Aorta (tissue), 5 donors: ENCODE measurements around the gene TBL1XR1. TPM values are rescaled to one million over a fixed set of nuclear protein-coding genes. Genes with fewer than 3 reads are reported as not detected.

Experiments
- ATAC-seq: fragments of 200-7000 bp; cut with Tn5 transposase; one replicate; pipeline ENCODE4 v1.9.1; 2022; ENCODE audit warnings: moderate library complexity; ENCODE audit not compliant: low FRiP score
- DNase-seq, 2 donors: peaks; one replicate each; pipeline ENCODE4 v3.0.0-alpha.2; 2020
- H3K27ac ChIP-seq, 2 donors: one replicate each; pipeline ENCODE4 v1.5.1; 2013; ENCODE audit warnings: low read length in 2 of 2, mild to moderate bottlenecking in 2 of 2, moderate library complexity in 2 of 2, control low read depth in 1 of 2, inconsistent platforms in 1 of 2, low read depth in 1 of 2
- H3K27me3 ChIP-seq, 2 donors: one replicate each; pipeline ENCODE4 v1.6.1; 2013; ENCODE audit warnings: control low read depth in 1 of 2, low read length in 1 of 2, mild to moderate bottlenecking in 1 of 2, moderate library complexity in 1 of 2; ENCODE audit not compliant: insufficient read depth in 2 of 2, control insufficient read depth in 1 of 2
- H3K36me3 ChIP-seq, 2 donors: one replicate each; pipeline ENCODE4 v1.6.1; 2013; ENCODE audit warnings: control low read depth in 1 of 2, low read length in 1 of 2, mild to moderate bottlenecking in 1 of 2; ENCODE audit not compliant: insufficient read depth in 2 of 2, control insufficient read depth in 1 of 2
- H3K4me1 ChIP-seq, 2 donors: one replicate each; pipeline ENCODE4 v1.6.1; 2013; ENCODE audit warnings: low read length in 2 of 2, control low read depth in 1 of 2, mild to moderate bottlenecking in 1 of 2, moderate library complexity in 1 of 2; ENCODE audit not compliant: insufficient read depth in 2 of 2, control insufficient read depth in 1 of 2
- H3K4me3 ChIP-seq, 2 donors: one replicate each; pipeline ENCODE4 v1.5.1; 2013; ENCODE audit warnings: low read length in 2 of 2, control low read depth in 1 of 2, mild to moderate bottlenecking in 1 of 2
- H3K9me3 ChIP-seq: one replicate; pipeline ENCODE4 v1.6.1; 2013; ENCODE audit warnings: mild to moderate bottlenecking, low read length; ENCODE audit not compliant: control insufficient read depth
- WGBS, 2 donors: extraction: QIAGEN DNeasy Blood & Tissue Kit; methylation state at CpG; one replicate each; pipeline ENCODE4 v1.1.7; 2013; 5-methylcytosine and 5-hydroxymethylcytosine counted together
- intact Hi-C, 2 donors: fragments of 100-400 bp; cut with DNase I; formaldehyde crosslinking; loops; one replicate each; pipeline versions ENCODE4 v1.14.2 to v1.15.0; 2022
- polyA plus RNA-seq, 2 donors: library from polyadenylated mRNA; stranded (reverse); fragments of 200-250 nt; gene quantifications; one replicate each; pipeline ENCODE4 v1.2.3, GENCODE V29; 2013
- total RNA-seq, 2 donors: library from RNA; stranded (reverse); fragmentation: NEBNext Ultra II Directional; extraction: Animal tissue kit (Norgen Biotek cat#: 25700); gene quantifications; one replicate each; pipeline ENCODE4 v1.2.1, GENCODE V29; 2021
- donor health status: healthy with polysubstance abuse.
- donor health status: Bipolar disorder and iron deficiency.
- donor health status: DM: no; HTN: no; CAD: no.
- donor health status: DM: no; HTN: no; CAD: no.
- donor health status: DM: yes; HTN: yes; CAD: no.

TBL1XR1 gene
- total and polyA plus RNA-seq, 4 donors, result 19.0 to 200 (median 81.4) TPM

- no peak for DNase-seq
- WGBS, 2 donors, result 87 to 88% methylated on average over 2 of the region's 2 CpGs
- Histone ChIP-seq H3K27ac (no peak overlapping the region), H3K27me3 (no peaks in the 10 kb centered on the region), H3K4me3 (no peak overlapping the region), H3K9me3 (no peaks in the 10 kb centered on the region), H3K36me3 (no peaks in the 10 kb centered on the region), H3K4me1 (peaks cover 3 to 14% of the 10 kb centered on the region in 2 donors)
- intact Hi-C loops, result loop anchor here in 1 of 2 donors (10.0 kb wide), 1 partner anchor 71 kb away; the partner anchor contains the start of gene TBL1XR1
- no peak for ATAC-seq
These were observed 73.5 kb downstream of the TBL1XR1 start for GRCh38 chr3:177123822-177124221.

DNA sequence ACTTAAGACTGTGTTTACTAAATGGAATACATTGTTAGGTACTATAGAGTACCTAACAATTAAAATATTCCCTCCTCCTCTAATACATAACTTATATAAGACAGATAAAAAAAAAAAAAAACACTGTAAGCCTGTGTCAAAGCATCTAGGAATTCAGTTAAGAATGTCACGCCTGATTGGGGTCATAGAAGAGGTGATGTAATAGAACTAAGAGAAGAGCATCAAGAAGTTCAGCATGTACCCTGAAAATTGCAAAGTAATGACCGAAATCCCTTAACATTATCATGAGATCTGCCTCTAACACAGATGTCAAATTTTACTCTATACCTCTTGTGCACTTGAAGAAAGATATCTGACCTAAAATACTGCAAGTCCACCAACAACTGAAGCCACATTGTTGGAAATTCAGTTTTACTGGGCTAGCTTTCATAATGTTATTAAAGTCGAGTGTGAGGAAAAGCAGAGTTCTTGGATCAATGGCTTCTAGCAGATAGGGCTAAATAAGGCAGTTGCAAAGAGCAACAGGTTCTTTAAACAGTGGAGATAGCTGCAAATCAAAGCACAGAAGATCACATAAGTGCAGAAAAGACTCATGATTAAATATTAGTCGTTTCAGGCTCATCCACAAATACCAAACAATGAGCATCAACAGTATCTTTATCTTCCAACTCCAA lies 75.0 kb downstream of the TBL1XR1 start:
- Histone ChIP-seq H3K27me3 (no peaks in the 10 kb centered on the region), H3K27ac (no peak overlapping the region), H3K9me3 (no peaks in the 10 kb centered on the region), H3K4me3 (no peak overlapping the region), H3K4me1 (peaks cover 4 to 18% of the 10 kb centered on the region in 2 donors), H3K36me3 (no peaks in the 10 kb centered on the region)
- no peak for DNase-seq
- WGBS, 2 donors, result 76 to 85% methylated on average over 4 of the region's 4 CpGs
- no peak for ATAC-seq
- intact Hi-C loops, result loop anchor here in 1 of 2 donors (10.0 kb wide), 1 partner anchor 72 kb away; the partner anchor contains the start of gene TBL1XR1

- Histone ChIP-seq H3K27ac (no peak overlapping the region), H3K36me3 (no peaks in the 10 kb centered on the region), H3K9me3 (no peaks in the 10 kb centered on the region), H3K4me1 (peaks cover 8 to 19% of the 10 kb centered on the region in 2 donors), H3K27me3 (no peaks in the 10 kb centered on the region), H3K4me3 (no peak overlapping the region)
- WGBS, 2 donors, result 77 to 94% methylated on average over 3 of the region's 3 CpGs
- ATAC-seq (no peak), DNase-seq (no peak)
- intact Hi-C loops, result loop anchor here in 1 of 2 donors (10.0 kb wide), 1 partner anchor 75 kb away; the partner anchor contains the start of gene TBL1XR1
These were observed 77.5 kb downstream of the TBL1XR1 start for GRCh38 chr3:177119829-177120228.

GRCh38 chr3:177114253-177114652 lies 83.0 kb downstream of the TBL1XR1 start:
- Histone ChIP-seq H3K36me3 (no peaks in the 10 kb centered on the region), H3K27ac (no peak overlapping the region), H3K4me3 (no peak overlapping the region), H3K27me3 (no peaks in the 10 kb centered on the region), H3K4me1 (peaks cover 7 to 10% of the 10 kb centered on the region in 2 donors), H3K9me3 (no peaks in the 10 kb centered on the region)
- intact Hi-C loops, result no loop called here
- DNase-seq (no peak), ATAC-seq (no peak)
- 62 to 64% methylated on average over 3 of the region's 3 CpGs for WGBS, 2 donors

DNA sequence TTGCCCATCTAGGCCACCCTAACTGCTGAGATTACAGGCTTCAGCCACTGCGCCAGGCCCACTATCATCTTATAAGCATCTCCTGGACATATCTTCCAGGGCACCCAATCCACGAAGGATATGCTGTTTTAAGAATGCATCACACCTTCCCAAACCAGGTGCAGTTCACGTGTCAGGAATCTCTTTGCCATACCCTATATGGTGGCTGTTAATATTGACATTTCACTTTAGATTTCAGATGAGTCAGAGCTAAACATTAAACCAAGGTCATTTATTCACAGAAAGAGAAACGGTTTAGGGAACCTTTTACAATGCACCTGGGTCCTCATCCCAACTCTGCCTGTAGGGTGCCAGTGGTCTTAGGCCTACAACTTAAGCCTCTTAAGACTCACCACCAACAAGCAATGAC lies 85.7 kb downstream of the TBL1XR1 start:
- no peak for DNase-seq
- no peaks in the 10 kb centered on the region for H3K36me3 ChIP-seq
- H3K9me3 ChIP-seq, result no peaks in the 10 kb centered on the region
- WGBS, 2 donors, result 89 to 91% methylated on average over 4 of the region's 4 CpGs
- H3K4me3 ChIP-seq, result no peak overlapping the region
- intact Hi-C loops, result no loop called here
- ATAC-seq, result no peak
- H3K27ac ChIP-seq, result no peak overlapping the region
- no peaks in the 10 kb centered on the region for H3K27me3 ChIP-seq
- H3K4me1 ChIP-seq, result peaks cover 6% of the 10 kb centered on the region in 2 donors

DNA sequence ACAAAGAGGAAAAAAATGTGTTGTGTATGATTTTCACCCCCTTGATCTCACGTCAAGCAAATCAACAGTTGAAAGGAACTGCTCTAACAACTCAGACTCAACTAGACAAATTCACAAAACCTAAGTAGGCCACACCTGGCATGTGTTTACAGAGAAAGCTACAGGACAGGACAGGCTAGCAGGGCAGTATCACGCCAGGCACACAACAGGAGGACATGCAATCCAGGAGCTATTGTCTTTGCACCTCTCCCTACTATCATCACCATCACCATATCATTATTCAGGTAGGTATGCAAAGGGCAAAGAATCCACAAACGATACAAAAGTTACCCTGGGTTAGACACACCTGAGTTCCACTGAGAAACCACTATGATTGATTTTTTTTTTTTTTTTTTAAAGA lies 86.4 kb downstream of the TBL1XR1 start:
- ATAC-seq (no peak), DNase-seq (no peak)
- intact Hi-C loops, result no loop called here
- Histone ChIP-seq H3K4me3 (no peak overlapping the region), H3K9me3 (no peaks in the 10 kb centered on the region), H3K36me3 (no peaks in the 10 kb centered on the region), H3K4me1 (peaks cover 3 to 7% of the 10 kb centered on the region in 2 donors), H3K27ac (no peak overlapping the region), H3K27me3 (no peaks in the 10 kb centered on the region)
- 84 to 95% methylated on average over 3 of the region's 3 CpGs for WGBS, 2 donors

DNA sequence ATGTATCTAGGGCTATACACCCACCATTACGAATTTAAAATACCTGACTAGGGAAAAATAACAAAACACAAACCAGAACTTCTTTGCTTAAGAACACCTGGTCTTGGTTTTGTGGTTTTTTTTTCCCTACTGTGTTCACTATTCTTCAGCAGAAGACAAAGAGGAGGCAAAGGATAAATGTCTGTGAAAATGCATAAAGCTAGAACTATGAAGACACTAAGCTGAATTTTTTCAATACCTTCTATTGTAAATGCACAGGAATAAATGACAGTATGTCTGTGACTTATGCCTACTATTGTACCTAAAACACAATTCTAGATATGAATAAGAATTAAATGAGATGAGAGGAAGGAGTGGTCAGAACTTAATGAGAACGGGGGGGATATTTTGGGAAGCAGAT lies 86.9 kb downstream of the TBL1XR1 start:
- no peak for DNase-seq
- Histone ChIP-seq H3K27ac (no peak overlapping the region), H3K9me3 (no peaks in the 10 kb centered on the region), H3K4me3 (no peak overlapping the region), H3K4me1 (peaks cover 3 to 7% of the 10 kb centered on the region in 2 donors), H3K36me3 (no peaks in the 10 kb centered on the region), H3K27me3 (no peaks in the 10 kb centered on the region)
- intact Hi-C loops, result no loop called here
- ATAC-seq, result no peak
- WGBS, 2 donors, result 38 to 44% methylated on average over 2 of the region's 2 CpGs

GRCh38 chr3:177109688-177110330 lies 87.5 kb downstream of the TBL1XR1 start:
- no peak for ATAC-seq

GRCh38 chr3:177108648-177109047 lies 88.6 kb downstream of the TBL1XR1 start:
- no peak for ATAC-seq

More at GRCh38 chr3:177109688-177110330, 87.5 kb downstream of the TBL1XR1 start:
- Histone ChIP-seq H3K4me1 (peaks cover 3 to 6% of the 10 kb centered on the region in 2 donors), H3K9me3 (no peaks in the 10 kb centered on the region), H3K27me3 (no peaks in the 10 kb centered on the region), H3K36me3 (no peaks in the 10 kb centered on the region), H3K4me3 (no peak overlapping the region), H3K27ac (no peak overlapping the region)
- intact Hi-C loops, result no loop called here
- WGBS, 2 donors, result 68 to 73% methylated on average over 5 of the region's 5 CpGs
- no peak for DNase-seq

More at GRCh38 chr3:177108648-177109047, 88.6 kb downstream of the TBL1XR1 start:
- Histone ChIP-seq H3K4me3 (no peak overlapping the region), H3K4me1 (peaks cover 6% of the 10 kb centered on the region in 2 donors), H3K9me3 (no peaks in the 10 kb centered on the region), H3K27ac (no peak overlapping the region), H3K36me3 (no peaks in the 10 kb centered on the region), H3K27me3 (no peaks in the 10 kb centered on the region)
- WGBS, 2 donors, result 29 to 38% methylated on average over 2 of the region's 2 CpGs
- no peak for DNase-seq
- intact Hi-C loops, result no loop called here
